Adrenal gland (tissue), 12 donors: ENCODE measurements around the gene VARS2. TPM values are rescaled to one million over a fixed set of nuclear protein-coding genes. Genes with fewer than 3 reads are reported as not detected.
"Not testable (repeated sequence)": the region's sequence is repeated elsewhere in the genome, so short reads cannot be mapped to it uniquely, and the experiment has no call there.

ENCODE experiments used
- DNase-seq, 7 donors: peaks; one replicate each; pipeline ENCODE4 v3.0.0-alpha.2; 2019 to 2020
- H3K27ac ChIP-seq, 5 donors: fragments of 200-600 bp; sonication (generic) in 4 of 5; 1 replicate in 3 of 5; 2 replicates in 2 of 5; pipeline versions ENCODE4 v1.5.1 to v1.8.0; 2016 to 2020; ENCODE audit warnings: mild to moderate bottlenecking in 1 of 5
- H3K27me3 ChIP-seq: fragments of 200-600 bp; 2 replicates; pipeline ENCODE4 v1.8.0; 2021
- H3K36me3 ChIP-seq, 2 donors: fragments of 200-600 bp; replicated peaks in 1 of 2; 1 replicate in 1 of 2; 2 replicates in 1 of 2; pipeline versions ENCODE4 v1.5.1 to v1.8.0; 2018 to 2022
- H3K4me1 ChIP-seq, 2 donors: fragments of 200-600 bp; replicated peaks in 1 of 2; 1 replicate in 1 of 2; 2 replicates in 1 of 2; pipeline versions ENCODE4 v1.5.1 to v1.8.0; 2018 to 2021
- H3K4me3 ChIP-seq, 4 donors: fragments of 200-600 bp; sonication (generic) in 3 of 4; one replicate each; pipeline ENCODE4 v1.5.1; 2016 to 2018
- H3K9me3 ChIP-seq, 3 donors: fragments of 200-600 bp; sonication (generic) in 1 of 3; replicated peaks in 1 of 3; 1 replicate in 2 of 3; 2 replicates in 1 of 3; pipeline versions ENCODE4 v1.5.1 to v1.8.0; 2016 to 2021
- POLR2A ChIP-seq, 2 donors: fragments of 450-650 bp; IDR thresholded peaks; one replicate each; pipeline ENCODE4 v1.6.1; 2017; ENCODE audit warnings: antibody characterized with exemption in 2 of 2, mild to moderate bottlenecking in 2 of 2, moderate library complexity in 1 of 2
- WGBS, 4 donors: extraction: QIAGEN DNeasy Blood & Tissue Kit in 2 of 4; methylation state at CpG; one replicate each; pipeline versions ENCODE4 v1.1.5 to v1.1.7; 2013 to 2017; 5-methylcytosine and 5-hydroxymethylcytosine counted together
- intact Hi-C, 2 donors: fragments of 100-400 bp; cut with DNase I; formaldehyde crosslinking; loops; one replicate each; pipeline versions ENCODE4 v1.14.1 to v1.15.0; 2022 to 2023
- polyA plus RNA-seq, 3 donors: library from polyadenylated mRNA; stranded (reverse); fragments of 200-250 nt in 2 of 3; fragments of 350-450 nt in 1 of 3; fragmentation: Illumina TruSeq in 1 of 3; extraction: RNeasy Lipid Tissue Mini Kit (QIAGEN cat#74804) in 1 of 3; gene quantifications; one replicate each; pipeline ENCODE4 v1.2.3, GENCODE V29; 2013 to 2014
- total RNA-seq, 9 donors: library from RNA; depleted of rRNA in 4 of 9; stranded (reverse); fragments of >200 nt in 4 of 9; fragments of 120-200 nt in 1 of 9; fragmentation: NEBNext Ultra II Directional in 1 of 9; extraction: Animal tissue kit (Norgen Biotek cat#: 25700) in 1 of 9; gene quantifications; one replicate each; pipeline versions ENCODE4 v1.1.0 to v1.2.4, GENCODE V29; 2013 to 2023
- TF ChIP-seq, protein P1 (sequence below), 6 experiments: fragments of 450-650 bp in 4 of 6; fragments of 200-600 bp in 2 of 6; sonication (generic) in 1 of 6; IDR thresholded peaks; 1 replicate in 5 of 6; 2 replicates in 1 of 6; pipeline versions ENCODE4 v1.5.1 to v1.8.0; 2016 to 2021; ENCODE audit warnings: antibody characterized with exemption in 6 of 6, mild to moderate bottlenecking in 2 of 6, moderate library complexity in 1 of 6
- donor health status: healthy with polysubstance abuse.
- donor health status: Bipolar disorder and iron deficiency.
- donor health status: DM: yes; HTN: yes; CAD: no.
- donor health status: DM: no; HTN: no; CAD: no.
- donor health status: DM: no; HTN: no; CAD: no.
- donor health status: DM: yes; HTN: yes; CAD: no.

VARS2 gene
- total and polyA plus RNA-seq, 12 donors, result 17.1 to 89.6 (median 31.7) TPM

GRCh38 chr6:30871592-30872183 is 42.4 kb upstream of the VARS2 start:
- 81 to 90% (median 82%) methylated on average over 4 of the region's 4 CpGs for WGBS, 4 donors

GRCh38 chr6:30873137-30873640 is 40.8 kb upstream of the VARS2 start:
- Histone ChIP-seq H3K27ac (no peak overlapping the region), H3K4me3 (no peak overlapping the region), H3K9me3 (peaks cover 0 to 7% (median 0%) of the 10 kb centered on the region in 3 donors), H3K4me1 (peaks cover 9 to 26% of the 10 kb centered on the region in 2 donors), H3K36me3 (no peaks in the 10 kb centered on the region), H3K27me3 (no peaks in the 10 kb centered on the region)
- intact Hi-C loops, result no loop called here
- DNase-seq, result no peak
- TF ChIP-seq POLR2A (IDR thresholded peaks at IDR 0.05), result no peak
- TF ChIP-seq, protein P1, sequence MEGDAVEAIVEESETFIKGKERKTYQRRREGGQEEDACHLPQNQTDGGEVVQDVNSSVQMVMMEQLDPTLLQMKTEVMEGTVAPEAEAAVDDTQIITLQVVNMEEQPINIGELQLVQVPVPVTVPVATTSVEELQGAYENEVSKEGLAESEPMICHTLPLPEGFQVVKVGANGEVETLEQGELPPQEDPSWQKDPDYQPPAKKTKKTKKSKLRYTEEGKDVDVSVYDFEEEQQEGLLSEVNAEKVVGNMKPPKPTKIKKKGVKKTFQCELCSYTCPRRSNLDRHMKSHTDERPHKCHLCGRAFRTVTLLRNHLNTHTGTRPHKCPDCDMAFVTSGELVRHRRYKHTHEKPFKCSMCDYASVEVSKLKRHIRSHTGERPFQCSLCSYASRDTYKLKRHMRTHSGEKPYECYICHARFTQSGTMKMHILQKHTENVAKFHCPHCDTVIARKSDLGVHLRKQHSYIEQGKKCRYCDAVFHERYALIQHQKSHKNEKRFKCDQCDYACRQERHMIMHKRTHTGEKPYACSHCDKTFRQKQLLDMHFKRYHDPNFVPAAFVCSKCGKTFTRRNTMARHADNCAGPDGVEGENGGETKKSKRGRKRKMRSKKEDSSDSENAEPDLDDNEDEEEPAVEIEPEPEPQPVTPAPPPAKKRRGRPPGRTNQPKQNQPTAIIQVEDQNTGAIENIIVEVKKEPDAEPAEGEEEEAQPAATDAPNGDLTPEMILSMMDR (IDR thresholded peaks at IDR 0.05), result no peak
- 94 to 99% (median 97%) methylated on average over 2 of the region's 2 CpGs for WGBS, 4 donors

More at GRCh38 chr6:30871592-30872183, 42.4 kb upstream of the VARS2 start:
- Histone ChIP-seq H3K27ac (no peak overlapping the region), H3K36me3 (no peaks in the 10 kb centered on the region), H3K9me3 (peaks cover 0 to 7% (median 0%) of the 10 kb centered on the region in 3 donors), H3K4me1 (peaks cover 5 to 12% of the 10 kb centered on the region in 2 donors), H3K4me3 (no peak overlapping the region), H3K27me3 (no peaks in the 10 kb centered on the region)
- no peak for DNase-seq
- TF ChIP-seq, protein P1 (IDR thresholded peaks at IDR 0.05), result no peak
- intact Hi-C loops, result no loop called here

GRCh38 chr6:30873795-30874194 is 40.2 kb upstream of the VARS2 start:
- DNase-seq, H3K4me3 ChIP-seq, H3K36me3 ChIP-seq, H3K9me3 ChIP-seq, H3K27ac ChIP-seq, intact Hi-C loops, H3K27me3 ChIP-seq: not testable (repeated sequence)
- 98 to 100% (median 99%) methylated on average over 1 to 3 of the region's 3 CpGs for WGBS, 4 donors
- peaks cover 9 to 27% of the 10 kb centered on the region in 2 donors for H3K4me1 ChIP-seq

DNA sequence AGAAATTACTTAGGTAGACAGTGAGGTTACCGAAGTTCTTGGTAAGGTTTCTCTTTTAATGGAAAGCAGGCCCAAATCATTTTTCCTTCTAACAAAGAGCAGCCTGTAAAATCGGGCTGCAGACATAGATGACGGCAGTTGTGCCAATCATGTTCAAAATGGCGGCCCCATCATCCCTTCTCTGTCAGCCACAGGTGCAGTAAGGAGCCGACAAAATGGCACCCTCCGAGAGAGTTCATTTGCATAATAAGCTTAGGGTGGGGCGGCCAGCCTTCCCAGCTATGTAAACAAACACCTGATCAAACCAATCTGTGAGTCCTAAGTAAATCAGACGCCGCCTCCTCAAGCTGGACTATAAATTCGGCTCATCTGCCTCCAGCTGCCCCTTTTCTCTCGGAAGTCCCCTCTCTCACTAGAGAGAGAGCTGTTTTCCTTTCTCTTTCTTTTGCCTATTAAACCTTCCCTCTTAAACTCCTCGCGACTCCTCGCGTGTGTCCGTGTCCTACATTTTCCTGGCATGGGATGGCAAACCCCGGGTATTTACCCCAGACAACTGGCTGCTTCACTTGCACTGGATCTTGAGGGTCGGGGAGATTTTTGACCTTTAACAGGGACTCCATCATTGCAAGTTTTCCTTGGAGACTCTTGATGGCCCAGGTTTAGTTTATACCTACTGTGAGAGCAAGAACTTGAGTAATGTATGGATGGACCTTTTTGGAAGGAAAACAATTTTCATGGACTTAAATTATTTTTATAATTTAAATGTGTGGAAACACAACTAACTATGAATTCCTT is 38.6 kb upstream of the VARS2 start:
- Histone ChIP-seq H3K27me3 (no peaks in the 10 kb centered on the region), H3K36me3 (no peaks in the 10 kb centered on the region), H3K27ac (peak overlapping the region; percentile 31 to 90 (median 69)), H3K9me3 (no peaks in the 10 kb centered on the region), H3K4me3 (no peak overlapping the region), H3K4me1 (peaks cover 9 to 27% of the 10 kb centered on the region in 2 donors)
- WGBS, 4 donors, result 69 to 80% (median 74%) methylated on average over 18 of the region's 18 CpGs
- DNase-seq, result no peak
- no peak for TF ChIP-seq POLR2A (IDR thresholded peaks at IDR 0.05)
- TF ChIP-seq, protein P1 (IDR thresholded peaks at IDR 0.05), result no peak
- intact Hi-C loops, result loop anchor here (2.0 to 5.0 kb wide), 3 partner anchors 37 to 48 kb away; partner anchors contain the start of gene VARS2 (in 1 of the 2)
